Nephron (organoid): Measurements from ENCODE around the gene SELENOI.
"Not testable (repeated sequence)": the region's sequence is repeated elsewhere in the genome, so short reads cannot be mapped to it uniquely, and the experiment has no call there.

Experiments
- H3K27ac Mint-ChIP-seq, 3 experiments: 2 replicates each; pipeline ENCODE4 v1.8.0; 2020; ENCODE audit warnings: mixed read lengths in 3 of 3, mild to moderate bottlenecking in 2 of 3, moderate library complexity in 1 of 3
- H3K27me3 Mint-ChIP-seq: 2 replicates; pipeline ENCODE4 v1.8.0; 2021; ENCODE audit warnings: low read depth, mild to moderate bottlenecking, moderate library complexity, mixed read lengths
- H3K36me3 Mint-ChIP-seq: 2 replicates; pipeline ENCODE4 v1.8.0; 2020; ENCODE audit warnings: low read depth, mixed read lengths
- H3K4me1 Mint-ChIP-seq: 2 replicates; pipeline ENCODE4 v1.8.0; 2020; ENCODE audit warnings: mixed read lengths
- H3K4me3 Mint-ChIP-seq, 3 experiments: 2 replicates each; pipeline ENCODE4 v1.8.0; 2020; ENCODE audit warnings: mild to moderate bottlenecking in 3 of 3, mixed read lengths in 3 of 3, moderate library complexity in 2 of 3
- H3K9me3 Mint-ChIP-seq: 2 replicates; pipeline ENCODE4 v1.8.0; 2020; ENCODE audit warnings: mixed read lengths
- TF ChIP-seq, protein P1 (sequence below), 3 experiments: fragments of 200-600 bp; sonication (generic); IDR thresholded peaks; one replicate each; pipeline ENCODE4 v1.5.0; 2021; ENCODE audit warnings: antibody characterized with exemption in 3 of 3; ENCODE audit not compliant: unreplicated experiment in 3 of 3

The SELENOI gene

DNA sequence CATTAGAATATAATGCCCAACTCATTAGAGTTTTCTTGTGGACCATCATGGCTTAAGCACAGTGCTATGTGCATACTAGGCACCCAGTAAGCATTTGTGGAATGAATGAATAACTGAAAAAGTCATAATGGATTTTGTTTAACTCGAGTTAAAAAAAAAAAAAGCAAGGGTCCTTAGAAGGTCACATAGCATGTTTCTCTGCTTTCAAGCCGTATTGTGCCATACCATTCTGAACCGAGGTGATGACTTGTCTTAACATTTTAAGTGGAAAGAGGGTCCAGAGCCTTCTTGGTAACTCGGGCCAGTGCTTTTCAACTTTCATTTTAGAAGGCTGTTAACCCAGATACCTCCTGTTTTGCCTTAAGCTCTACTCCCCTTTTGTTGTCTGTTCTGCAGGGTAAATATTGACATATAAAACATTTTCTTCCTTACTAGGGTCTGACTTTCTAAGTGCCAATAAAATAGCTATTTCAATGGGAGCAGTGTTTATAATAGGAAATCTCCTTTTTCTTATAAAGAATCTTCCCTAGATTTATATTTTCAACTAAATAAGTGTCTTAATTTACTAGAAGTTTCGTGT, 1.4 kb downstream of the SELENOI start:
- peaks cover 29% of the 10 kb centered on the region for H3K4me1 Mint-ChIP-seq
- TF ChIP-seq, protein P1, sequence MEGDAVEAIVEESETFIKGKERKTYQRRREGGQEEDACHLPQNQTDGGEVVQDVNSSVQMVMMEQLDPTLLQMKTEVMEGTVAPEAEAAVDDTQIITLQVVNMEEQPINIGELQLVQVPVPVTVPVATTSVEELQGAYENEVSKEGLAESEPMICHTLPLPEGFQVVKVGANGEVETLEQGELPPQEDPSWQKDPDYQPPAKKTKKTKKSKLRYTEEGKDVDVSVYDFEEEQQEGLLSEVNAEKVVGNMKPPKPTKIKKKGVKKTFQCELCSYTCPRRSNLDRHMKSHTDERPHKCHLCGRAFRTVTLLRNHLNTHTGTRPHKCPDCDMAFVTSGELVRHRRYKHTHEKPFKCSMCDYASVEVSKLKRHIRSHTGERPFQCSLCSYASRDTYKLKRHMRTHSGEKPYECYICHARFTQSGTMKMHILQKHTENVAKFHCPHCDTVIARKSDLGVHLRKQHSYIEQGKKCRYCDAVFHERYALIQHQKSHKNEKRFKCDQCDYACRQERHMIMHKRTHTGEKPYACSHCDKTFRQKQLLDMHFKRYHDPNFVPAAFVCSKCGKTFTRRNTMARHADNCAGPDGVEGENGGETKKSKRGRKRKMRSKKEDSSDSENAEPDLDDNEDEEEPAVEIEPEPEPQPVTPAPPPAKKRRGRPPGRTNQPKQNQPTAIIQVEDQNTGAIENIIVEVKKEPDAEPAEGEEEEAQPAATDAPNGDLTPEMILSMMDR (IDR thresholded peaks at IDR 0.05; ENCODE audit: unreplicated experiment in 3 of 3): no peak
- H3K27ac Mint-ChIP-seq: peak overlapping the region; percentile 64 to 93 (median 91)
- H3K36me3 Mint-ChIP-seq: no peaks in the 10 kb centered on the region
- H3K4me3 Mint-ChIP-seq: peak overlapping the region; percentile 96 to 97 (median 97)
- no peaks in the 10 kb centered on the region for H3K9me3 Mint-ChIP-seq
- no peaks in the 10 kb centered on the region for H3K27me3 Mint-ChIP-seq

DNA sequence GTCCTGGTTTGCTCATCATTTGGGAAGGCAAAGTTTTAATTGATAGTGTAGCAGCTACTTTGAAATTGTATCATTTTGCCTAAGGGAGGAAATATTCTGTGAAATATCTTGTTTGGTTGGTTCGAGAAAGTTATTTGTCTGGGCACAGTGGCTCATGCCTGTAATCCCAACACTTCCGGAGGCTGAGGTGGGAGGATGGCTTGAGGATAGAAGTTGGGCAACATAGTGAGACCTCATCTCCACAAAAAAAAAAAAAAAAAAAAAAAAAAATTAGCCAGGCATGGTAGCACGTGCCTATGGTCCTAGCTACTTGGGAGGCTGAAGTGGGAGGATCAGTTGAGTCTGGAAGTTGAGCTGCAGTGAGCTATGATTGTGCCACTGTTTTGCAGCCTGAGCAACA, 3.7 kb downstream of the SELENOI start:
- no peak overlapping the region for H3K27ac Mint-ChIP-seq
- H3K36me3 Mint-ChIP-seq: peaks cover 4% of the 10 kb centered on the region
- TF ChIP-seq, protein P1 (IDR thresholded peaks at IDR 0.05; ENCODE audit: unreplicated experiment in 3 of 3): no peak
- H3K9me3 Mint-ChIP-seq: no peaks in the 10 kb centered on the region
- H3K4me3 Mint-ChIP-seq: no peak overlapping the region
- H3K27me3 Mint-ChIP-seq: no peaks in the 10 kb centered on the region
- H3K4me1 Mint-ChIP-seq: peaks cover 24% of the 10 kb centered on the region

DNA sequence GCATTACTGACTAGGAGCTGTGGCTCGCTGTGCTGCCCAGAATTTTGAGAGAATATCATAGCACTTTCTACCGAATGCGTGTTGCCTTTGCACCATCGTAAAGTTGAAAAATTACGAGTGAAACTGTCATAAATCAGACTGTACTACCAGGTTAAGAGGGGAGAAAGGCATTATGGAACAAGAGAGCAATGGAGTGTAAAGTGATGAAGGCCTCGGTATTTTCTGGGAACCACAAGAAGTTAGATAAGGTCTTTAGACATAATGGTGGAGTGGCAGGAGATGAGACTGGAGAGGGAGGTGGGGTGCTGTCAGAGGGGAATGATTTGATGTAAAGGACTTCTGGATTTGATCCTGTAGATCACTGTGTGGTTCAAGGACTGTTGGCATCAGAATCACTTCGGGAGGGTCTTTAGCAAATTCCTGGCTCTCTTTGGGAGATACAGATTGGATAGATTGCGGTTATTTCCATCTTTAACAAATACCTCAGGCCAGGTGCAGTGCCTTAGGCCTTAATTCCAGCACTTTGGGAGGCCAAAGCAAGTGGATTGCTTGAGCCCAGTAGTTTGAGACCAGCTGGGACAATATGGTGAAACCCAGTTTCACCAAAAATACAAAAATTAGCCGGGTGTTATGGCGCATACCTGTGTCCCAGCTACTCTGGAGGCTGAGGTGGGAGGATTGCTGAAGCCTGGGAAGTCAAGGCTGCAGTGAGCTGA, 5.6 kb downstream of the SELENOI start:
- TF ChIP-seq, protein P1 (IDR thresholded peaks at IDR 0.05; ENCODE audit: unreplicated experiment in 3 of 3): no peak
- H3K27me3 Mint-ChIP-seq: no peaks in the 10 kb centered on the region
- no peak overlapping the region for H3K4me3 Mint-ChIP-seq
- H3K36me3 Mint-ChIP-seq: peaks cover 4% of the 10 kb centered on the region
- no peaks in the 10 kb centered on the region for H3K9me3 Mint-ChIP-seq
- H3K27ac Mint-ChIP-seq: no peak overlapping the region
- H3K4me1 Mint-ChIP-seq: peaks cover 28% of the 10 kb centered on the region

DNA sequence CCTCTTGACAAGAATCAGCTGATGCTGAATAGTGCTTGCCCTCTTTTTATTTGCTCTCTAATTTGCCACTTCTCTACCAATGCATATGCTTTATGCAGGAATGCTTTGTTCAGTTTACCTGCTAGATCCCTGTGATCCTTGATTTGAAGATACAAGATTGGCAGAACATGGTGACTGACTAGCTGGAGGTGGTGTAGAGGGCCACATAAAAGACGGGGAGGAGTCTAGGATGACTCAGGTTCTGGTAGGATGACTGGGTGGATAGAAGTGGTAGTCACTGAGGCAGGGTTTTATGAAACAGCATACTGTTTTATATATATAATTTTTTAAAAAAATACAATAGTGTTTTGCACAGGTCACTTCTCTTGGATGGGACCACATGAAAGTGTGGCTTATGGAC, 6.9 kb downstream of the SELENOI start:
- no peaks in the 10 kb centered on the region for H3K27me3 Mint-ChIP-seq
- peaks cover 23% of the 10 kb centered on the region for H3K4me1 Mint-ChIP-seq
- TF ChIP-seq, protein P1 (IDR thresholded peaks at IDR 0.05; ENCODE audit: unreplicated experiment in 3 of 3): no peak
- H3K9me3 Mint-ChIP-seq: no peaks in the 10 kb centered on the region
- H3K36me3 Mint-ChIP-seq: peaks cover 4% of the 10 kb centered on the region
- H3K4me3 Mint-ChIP-seq: no peak overlapping the region
- H3K27ac Mint-ChIP-seq: no peak overlapping the region

DNA sequence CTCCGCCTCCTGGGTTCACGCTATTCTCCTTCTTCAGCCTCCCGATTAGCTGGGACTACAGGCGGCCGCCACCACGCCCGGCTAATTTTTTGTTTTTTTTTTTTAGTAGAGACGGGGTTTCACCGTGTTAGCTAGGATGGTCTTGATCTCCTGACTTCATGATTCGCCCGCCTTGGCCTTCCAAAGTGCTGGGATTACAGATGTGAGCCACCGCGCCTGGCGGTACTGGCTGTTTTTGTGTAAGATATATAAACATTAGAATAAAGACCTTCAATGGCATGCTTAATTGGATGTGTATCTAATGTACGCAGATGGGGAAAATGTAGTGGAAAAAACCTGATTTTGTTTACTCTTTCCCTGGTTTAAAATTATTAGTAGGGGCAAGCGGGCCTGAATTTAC, 8.5 kb downstream of the SELENOI start:
- H3K4me1 Mint-ChIP-seq: peaks cover 17% of the 10 kb centered on the region
- not testable (repeated sequence) for H3K27ac Mint-ChIP-seq, H3K27me3 Mint-ChIP-seq, H3K36me3 Mint-ChIP-seq, H3K4me3 Mint-ChIP-seq, H3K9me3 Mint-ChIP-seq

DNA sequence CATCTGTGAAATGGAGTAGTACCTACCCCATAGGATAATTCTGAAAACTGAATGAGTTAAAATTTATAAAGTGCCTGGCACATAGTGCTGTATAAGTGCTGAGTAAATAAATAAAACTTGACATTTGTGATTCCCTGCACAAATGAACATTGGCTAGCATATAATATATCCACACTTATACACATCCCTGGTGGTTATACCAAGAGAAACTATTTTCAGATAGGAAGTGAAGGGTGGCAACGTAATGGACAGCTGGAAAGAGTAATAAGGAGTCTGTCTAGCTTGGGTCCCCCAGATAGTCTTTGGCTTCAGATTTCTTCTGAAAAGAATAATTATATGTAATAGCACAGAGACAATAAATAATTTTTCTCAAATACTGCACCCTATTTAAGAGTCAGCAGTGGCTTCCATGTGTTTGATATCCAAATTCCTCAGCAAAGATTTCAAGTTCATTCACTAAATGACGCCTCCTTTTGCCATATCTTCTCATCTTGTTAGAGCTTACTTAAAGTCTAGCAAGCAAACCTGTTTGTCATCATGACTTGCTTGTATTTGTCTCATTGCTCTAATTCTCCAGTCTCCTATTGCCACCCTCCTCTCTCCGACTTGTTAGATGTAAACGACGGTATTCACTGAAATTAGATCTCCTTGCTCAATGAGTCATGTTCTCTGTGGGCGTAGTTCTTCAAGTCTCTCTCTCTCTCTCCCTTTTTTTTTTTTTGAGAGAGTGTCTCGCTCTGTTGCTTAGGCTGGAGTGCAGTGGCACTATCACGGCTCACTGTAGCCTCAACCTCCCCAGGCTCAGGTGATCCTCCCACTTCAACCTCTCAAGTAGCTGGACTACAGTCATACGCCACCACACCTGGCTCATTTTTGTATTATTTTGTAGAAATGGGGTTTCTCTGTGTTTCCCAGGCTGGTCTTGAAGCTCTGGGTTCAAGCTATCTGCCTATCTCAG, 9.4 kb downstream of the SELENOI start:
- Mint-ChIP-seq H3K9me3 (no peaks in the 10 kb centered on the region), H3K4me1 (peaks cover 22% of the 10 kb centered on the region), H3K36me3 (peaks cover 4% of the 10 kb centered on the region), H3K4me3 (peak overlapping the region in 1 of 3 experiments; percentile 13), H3K27me3 (no peaks in the 10 kb centered on the region), H3K27ac (peak overlapping the region in 2 of 3 experiments; percentile 2 to 36)
- TF ChIP-seq, protein P1 (IDR thresholded peaks at IDR 0.05; ENCODE audit: unreplicated experiment in 3 of 3): no peak
